Activated CD4-positive, alpha-beta memory T cell treated with anti-CD3 and anti-CD28 coated beads for 36 hours (primary cell): ENCODE measurements around the gene SLC24A5. TPM values are rescaled to one million over a fixed set of nuclear protein-coding genes. Genes with fewer than 3 reads are reported as not detected.
A peak's percentile ranks its signal among the peaks of the same experiment; 100 is the strongest.

Experiments
- CTCF ChIA-PET: fragments of 350-600 bp; sonication (Branson Sonifier 250); formaldehyde crosslinking; loops from one replicate; lab custom pipeline; 2021; ENCODE audit warnings: antibody characterized with exemption, inconsistent platforms; lab: Charles Lee
- POLR2A ChIA-PET: fragments of 350-600 bp; sonication (Branson Sonifier 250); formaldehyde crosslinking; loops from one replicate; lab custom pipeline; 2021; ENCODE audit warnings: antibody characterized with exemption; lab: Charles Lee
- DNase-seq: peaks from one replicate; pipeline ENCODE4 v3.0.0-alpha.2; 2020
- H3K27ac Mint-ChIP-seq: one replicate; pipeline ENCODE4 v1.8.0; 2021; ENCODE audit warnings: mixed read lengths
- H3K27me3 Mint-ChIP-seq: one replicate; pipeline ENCODE4 v1.8.0; 2021; ENCODE audit warnings: mixed read lengths
- H3K36me3 Mint-ChIP-seq: one replicate; pipeline ENCODE4 v1.8.0; 2021; ENCODE audit warnings: mixed read lengths
- H3K4me1 Mint-ChIP-seq: one replicate; pipeline ENCODE4 v1.8.0; 2021; ENCODE audit warnings: low read depth, mixed read lengths
- H3K4me3 Mint-ChIP-seq: one replicate; pipeline ENCODE4 v1.8.0; 2021; ENCODE audit warnings: mild to moderate bottlenecking, mixed read lengths
- H3K9me3 Mint-ChIP-seq: one replicate; pipeline ENCODE4 v1.8.0; 2021; ENCODE audit warnings: mixed read lengths
- intact Hi-C: fragments of 100-400 bp; cut with micrococcal nuclease; formaldehyde crosslinking; loops from one replicate; pipeline ENCODE4 v1.15.1; 2023
- total RNA-seq, 2 experiments: library from RNA; stranded (reverse); gene quantifications; one replicate each; pipeline ENCODE4 v1.2.3, GENCODE V29; 2021

Gene SLC24A5
- total RNA-seq, 2 experiments from 2014 or later, result not detected

- Mint-ChIP-seq H3K36me3 (peaks cover 7% of the 10 kb centered on the region), H3K9me3 (peaks cover 3% of the 10 kb centered on the region), H3K27me3 (peaks cover 6% of the 10 kb centered on the region), H3K4me1 (peaks cover 22% of the 10 kb centered on the region), H3K27ac (no peak overlapping the region), H3K4me3 (peak overlapping the region; percentile 84)
- CTCF ChIA-PET, result no interaction called here
- no peak for DNase-seq
- POLR2A ChIA-PET, result interaction anchor here (1.0 kb wide), 1 partner anchor 155 kb away, joined by 3 read pairs; no protein-coding TSS in a partner anchor
- intact Hi-C loops, result loop anchor here (2.0 kb wide), 1 partner anchor 154 kb away; the partner anchor contains the start of gene DUT
Measured at GRCh38 chr15:48176957-48177356, 56.2 kb downstream of the SLC24A5 start.

GRCh38 chr15:48177383-48177765 is 56.6 kb downstream of the SLC24A5 start:
- Mint-ChIP-seq H3K27ac (peak overlapping the region; percentile 79), H3K4me3 (peak overlapping the region; percentile 84), H3K27me3 (peaks cover 6% of the 10 kb centered on the region), H3K9me3 (peaks cover 3% of the 10 kb centered on the region), H3K36me3 (peaks cover 7% of the 10 kb centered on the region), H3K4me1 (peaks cover 22% of the 10 kb centered on the region)
- DNase-seq, result peak; percentile 12
- POLR2A ChIA-PET, result interaction anchor here (0.7 to 1.0 kb wide), 2 partner anchors 45 to 155 kb away, joined by 3 read pairs; no protein-coding TSS in a partner anchor
- intact Hi-C loops, result loop anchor here (2.0 kb wide), 1 partner anchor 153 kb away; the partner anchor contains the start of gene DUT
- CTCF ChIA-PET, result no interaction called here

- intact Hi-C loops, result loop anchor here (2.0 kb wide), 1 partner anchor 153 kb away; the partner anchor contains the start of gene DUT
- no peaks in the 10 kb centered on the region for H3K9me3 Mint-ChIP-seq
- H3K4me3 Mint-ChIP-seq, result peak within 1 kb of the TSS; percentile 84
- peak within 1 kb of the TSS; percentile 79 for H3K27ac Mint-ChIP-seq
- peaks cover 22% of the 10 kb centered on the region for H3K4me1 Mint-ChIP-seq
- DNase-seq, result peak; percentile 82
- ChIA-PET CTCF (no interaction called here), POLR2A (interaction anchor here (0.7 to 1.0 kb wide), 2 partner anchors 46 to 154 kb away, joined by 3 read pairs; no protein-coding TSS in a partner anchor)
- H3K27me3 Mint-ChIP-seq, result peaks cover 6% of the 10 kb centered on the region
- H3K36me3 Mint-ChIP-seq, result peaks cover 7% of the 10 kb centered on the region
Measured at GRCh38 chr15:48177766-48178647, 57.2 kb downstream of the SLC24A5 start, which contains the start of gene MYEF2. TSS of gene MYEF2 (minus strand) at chr15:48178295. CDS start at chr15:48178237, 58 bp downstream.

- POLR2A ChIA-PET, result no interaction called here
- peaks cover 22% of the 10 kb centered on the region for H3K4me1 Mint-ChIP-seq
- DNase-seq, result no peak
- peak overlapping the region; percentile 45 for H3K4me3 Mint-ChIP-seq
- H3K27me3 Mint-ChIP-seq, result peaks cover 6% of the 10 kb centered on the region
- no peak overlapping the region for H3K27ac Mint-ChIP-seq
- H3K36me3 Mint-ChIP-seq, result peaks cover 7% of the 10 kb centered on the region
- H3K9me3 Mint-ChIP-seq, result no peaks in the 10 kb centered on the region
- CTCF ChIA-PET, result no interaction called here
- intact Hi-C loops, result no loop called here
Measured at GRCh38 chr15:48178648-48178931, 57.8 kb downstream of the SLC24A5 start.

GRCh38 chr15:48182749-48183148 is 62.0 kb downstream of the SLC24A5 start:
- H3K27ac Mint-ChIP-seq, result no peak overlapping the region
- H3K27me3 Mint-ChIP-seq, result peaks cover 14% of the 10 kb centered on the region
- no peak overlapping the region for H3K4me3 Mint-ChIP-seq
- ChIA-PET POLR2A (no interaction called here), CTCF (no interaction called here)
- intact Hi-C loops, result no loop called here
- H3K36me3 Mint-ChIP-seq, result no peaks in the 10 kb centered on the region
- DNase-seq, result no peak
- no peaks in the 10 kb centered on the region for H3K9me3 Mint-ChIP-seq
- H3K4me1 Mint-ChIP-seq, result no peaks in the 10 kb centered on the region

- no peaks in the 10 kb centered on the region for H3K4me1 Mint-ChIP-seq
- H3K27me3 Mint-ChIP-seq, result peaks cover 15% of the 10 kb centered on the region
- ChIA-PET POLR2A (no interaction called here), CTCF (no interaction called here)
- no peak for DNase-seq
- no peak overlapping the region for H3K27ac Mint-ChIP-seq
- no peaks in the 10 kb centered on the region for H3K36me3 Mint-ChIP-seq
- no peaks in the 10 kb centered on the region for H3K9me3 Mint-ChIP-seq
- no peak overlapping the region for H3K4me3 Mint-ChIP-seq
- intact Hi-C loops, result no loop called here
Measured at GRCh38 chr15:48185529-48185928, 64.7 kb downstream of the SLC24A5 start.

- intact Hi-C loops, result no loop called here
- Mint-ChIP-seq H3K36me3 (no peaks in the 10 kb centered on the region), H3K4me1 (peaks cover under 1% of the 10 kb centered on the region), H3K9me3 (no peaks in the 10 kb centered on the region), H3K27ac (no peak overlapping the region), H3K27me3 (peaks cover 19% of the 10 kb centered on the region), H3K4me3 (no peak overlapping the region)
- CTCF ChIA-PET, result no interaction called here
- POLR2A ChIA-PET, result no interaction called here
- no peak for DNase-seq
Measured at GRCh38 chr15:48186271-48186670, 65.5 kb downstream of the SLC24A5 start.

- intact Hi-C loops, result no loop called here
- Mint-ChIP-seq H3K9me3 (no peaks in the 10 kb centered on the region), H3K36me3 (no peaks in the 10 kb centered on the region), H3K4me1 (peaks cover 4% of the 10 kb centered on the region), H3K27ac (no peak overlapping the region), H3K4me3 (no peak overlapping the region), H3K27me3 (peaks cover 38% of the 10 kb centered on the region)
- CTCF ChIA-PET, result no interaction called here
- peak; percentile 51 for DNase-seq
- POLR2A ChIA-PET, result no interaction called here
Measured at GRCh38 chr15:48190932-48191573, 70.3 kb downstream of the SLC24A5 start.

- H3K9me3 Mint-ChIP-seq, result no peaks in the 10 kb centered on the region
- no peak for DNase-seq
- POLR2A ChIA-PET, result no interaction called here
- CTCF ChIA-PET, result no interaction called here
- peaks cover 37% of the 10 kb centered on the region for H3K27me3 Mint-ChIP-seq
- no peak within 1 kb of the TSS for H3K4me3 Mint-ChIP-seq
- H3K4me1 Mint-ChIP-seq, result peaks cover 4% of the 10 kb centered on the region
- intact Hi-C loops, result no loop called here
- no peak within 1 kb of the TSS for H3K27ac Mint-ChIP-seq
- H3K36me3 Mint-ChIP-seq, result no peaks in the 10 kb centered on the region
Measured at GRCh38 chr15:48191574-48192225, 70.9 kb downstream of the SLC24A5 start, which contains the start of gene CTXN2. TSS of gene CTXN2 (plus strand) at chr15:48191665. CDS start at chr15:48201301, 9,636 bp downstream.

Other genes starting within 250 kb of the SLC24A5 start
- 10 to 100 TPM; 21.9 to 24.7 TPM for gene MYEF2, start 57.3 kb downstream of the SLC24A5 start, total RNA-seq
- not detected for gene CTXN2, start 70.7 kb downstream of the SLC24A5 start, total RNA-seq
- gene SLC12A1, start 85.3 kb downstream of the SLC24A5 start, total RNA-seq, result not detected
- gene DUT, start 210.4 kb downstream of the SLC24A5 start, total RNA-seq, result 100 to 1,000 TPM; 518 to 542 TPM